Raji (cell line): ENCODE results near the gene GNAZ.

Source experiments
- POLR2A ChIP-seq: IDR thresholded peaks from 2 replicates; pipeline ENCODE4 v1.6.1; 2011; ENCODE audit warnings: low read depth, low read length, control low read depth; ENCODE audit not compliant: insufficient read depth

GNAZ gene

GRCh38 chr22:23058481-23059283 is 11.6 kb upstream of the GNAZ start:
- no peak for TF ChIP-seq POLR2A

GRCh38 chr22:23059284-23059948 is 10.9 kb upstream of the GNAZ start:
- no peak for TF ChIP-seq POLR2A

GRCh38 chr22:23060612-23061400 is 9.5 kb upstream of the GNAZ start:
- no peak for TF ChIP-seq POLR2A

- no peak for TF ChIP-seq POLR2A
These were observed 8.6 kb upstream of the GNAZ start for GRCh38 chr22:23061471-23062280.

GRCh38 chr22:23062616-23063538 is 7.4 kb upstream of the GNAZ start:
- TF ChIP-seq POLR2A, result no peak

GRCh38 chr22:23063539-23064380 is 6.6 kb upstream of the GNAZ start:
- no peak for TF ChIP-seq POLR2A

GRCh38 chr22:23064381-23065068 is 5.8 kb upstream of the GNAZ start:
- TF ChIP-seq POLR2A, result no peak

- TF ChIP-seq POLR2A, result no peak
These were observed 5.3 kb upstream of the GNAZ start for GRCh38 chr22:23065069-23065451.

GRCh38 chr22:23065495-23066122 is 4.7 kb upstream of the GNAZ start:
- TF ChIP-seq POLR2A, result no peak

- no peak for TF ChIP-seq POLR2A
These were observed 3.9 kb upstream of the GNAZ start for GRCh38 chr22:23066200-23067022.

GRCh38 chr22:23067023-23067650 is 3.2 kb upstream of the GNAZ start:
- no peak for TF ChIP-seq POLR2A
